Immature natural killer cell (primary cell): Measurements from ENCODE around the gene RNU2-63P. TPM values are rescaled to one million over a fixed set of nuclear protein-coding genes. Genes with fewer than 3 reads are reported as not detected.
A peak's percentile ranks its signal among the peaks of the same experiment; 100 is the strongest.
"Not testable (repeated sequence)": the region's sequence is repeated elsewhere in the genome, so short reads cannot be mapped to it uniquely, and the experiment has no call there.

Experiments
- DNase-seq, 3 donors: peaks; one replicate each; pipeline ENCODE4 v3.0.0; 2022; ENCODE audit warnings: mixed read lengths in 1 of 3
- H3K27ac Mint-ChIP-seq, 6 donors: one replicate each; pipeline ENCODE4 v1.8.0; 2020; ENCODE audit warnings: mixed read lengths in 6 of 6, mild to moderate bottlenecking in 5 of 6, inconsistent platforms in 4 of 6, moderate library complexity in 3 of 6
- H3K27me3 Mint-ChIP-seq, 3 donors: one replicate each; pipeline ENCODE4 v1.8.0; 2020 to 2021; ENCODE audit warnings: low read depth in 3 of 3, mild to moderate bottlenecking in 3 of 3, mixed read lengths in 3 of 3, moderate library complexity in 3 of 3, inconsistent platforms in 1 of 3
- H3K36me3 Mint-ChIP-seq, 3 donors: one replicate each; pipeline ENCODE4 v1.8.0; 2020; ENCODE audit warnings: mixed read lengths in 3 of 3, inconsistent platforms in 2 of 3, mild to moderate bottlenecking in 2 of 3
- H3K4me1 Mint-ChIP-seq, 2 donors: one replicate each; pipeline ENCODE4 v1.8.0; 2020; ENCODE audit warnings: inconsistent platforms in 2 of 2, mild to moderate bottlenecking in 2 of 2, mixed read lengths in 2 of 2, moderate library complexity in 1 of 2
- H3K4me3 Mint-ChIP-seq, 5 donors: one replicate each; pipeline ENCODE4 v1.8.0; 2020; ENCODE audit warnings: mild to moderate bottlenecking in 5 of 5, mixed read lengths in 5 of 5, inconsistent platforms in 3 of 5, moderate library complexity in 3 of 5
- H3K9me3 Mint-ChIP-seq, 6 donors: one replicate each; pipeline ENCODE4 v1.8.0; 2020; ENCODE audit warnings: mild to moderate bottlenecking in 6 of 6, mixed read lengths in 6 of 6, inconsistent platforms in 4 of 6, moderate library complexity in 3 of 6
- polyA plus RNA-seq, 3 donors: library from polyadenylated mRNA; unstranded; fragments of 300-500 nt; fragmentation: Illumina TruSeq; gene quantifications; one replicate each; pipeline ENCODE4 v1.2.3, GENCODE V29; 2021

RNU2-63P gene
- polyA plus RNA-seq, 3 donors from 2014 or later = 6.2 TPM; not detected in 2

GRCh38 chr2:88048541-88048940 lies 32.2 kb upstream of the RNU2-63P start:
- Mint-ChIP-seq H3K4me1 (peaks cover 24 to 56% of the 10 kb centered on the region in 2 donors), H3K27ac (peak overlapping the region in 3 of 6 donors; percentile 9 to 57 (median 16)), H3K36me3 (peaks cover 0 to 5% (median 3%) of the 10 kb centered on the region in 3 donors), H3K9me3 (no peaks in the 10 kb centered on the region), H3K4me3 (no peak overlapping the region), H3K27me3 (no peaks in the 10 kb centered on the region)
- no peak for DNase-seq

GRCh38 chr2:88045561-88045960 lies 29.2 kb upstream of the RNU2-63P start:
- not testable (repeated sequence) for H3K4me3 Mint-ChIP-seq
- peaks cover 27 to 60% of the 10 kb centered on the region in 2 donors for H3K4me1 Mint-ChIP-seq

GRCh38 chr2:88042476-88042875 lies 26.1 kb upstream of the RNU2-63P start:
- DNase-seq = no peak
- peak overlapping the region in 1 of 6 donors; percentile 1 for H3K27ac Mint-ChIP-seq
- peaks cover 0 to 3% (median 0%) of the 10 kb centered on the region in 3 donors for H3K36me3 Mint-ChIP-seq
- H3K4me3 Mint-ChIP-seq = no peak overlapping the region
- peaks cover 33 to 54% of the 10 kb centered on the region in 2 donors for H3K4me1 Mint-ChIP-seq
- no peaks in the 10 kb centered on the region for H3K9me3 Mint-ChIP-seq
- H3K27me3 Mint-ChIP-seq = no peaks in the 10 kb centered on the region

More at GRCh38 chr2:88045561-88045960, 29.2 kb upstream of the RNU2-63P start:
- not testable (repeated sequence) for H3K36me3 Mint-ChIP-seq, H3K27me3 Mint-ChIP-seq, DNase-seq, H3K9me3 Mint-ChIP-seq
- H3K27ac Mint-ChIP-seq = peak overlapping the region in 2 of 6 donors; percentile 31 to 76

- no peak for DNase-seq
- Mint-ChIP-seq H3K4me1 (peaks cover 36 to 66% of the 10 kb centered on the region in 2 donors), H3K4me3 (no peak overlapping the region), H3K9me3 (no peaks in the 10 kb centered on the region), H3K27ac (peak overlapping the region in 2 of 6 donors; percentile 1 to 15), H3K27me3 (no peaks in the 10 kb centered on the region), H3K36me3 (peaks cover 4 to 14% (median 6%) of the 10 kb centered on the region in 3 donors)
Observed at GRCh38 chr2:88038263-88039105, 22.1 kb upstream of the RNU2-63P start.

GRCh38 chr2:88036606-88037005 lies 20.3 kb upstream of the RNU2-63P start:
- no peaks in the 10 kb centered on the region for H3K27me3 Mint-ChIP-seq
- H3K27ac Mint-ChIP-seq = peak overlapping the region in 1 of 6 donors; percentile 33
- H3K36me3 Mint-ChIP-seq = peaks cover 4 to 19% (median 7%) of the 10 kb centered on the region in 3 donors
- H3K9me3 Mint-ChIP-seq = no peaks in the 10 kb centered on the region
- DNase-seq = no peak
- H3K4me1 Mint-ChIP-seq = peaks cover 28 to 55% of the 10 kb centered on the region in 2 donors
- H3K4me3 Mint-ChIP-seq = no peak overlapping the region

GRCh38 chr2:88036182-88036581 lies 19.8 kb upstream of the RNU2-63P start:
- no peaks in the 10 kb centered on the region for H3K9me3 Mint-ChIP-seq
- peaks cover 4 to 19% (median 7%) of the 10 kb centered on the region in 3 donors for H3K36me3 Mint-ChIP-seq
- no peak overlapping the region for H3K4me3 Mint-ChIP-seq
- DNase-seq = no peak
- H3K27ac Mint-ChIP-seq = peak overlapping the region in 1 of 6 donors; percentile 59
- peaks cover 28 to 51% of the 10 kb centered on the region in 2 donors for H3K4me1 Mint-ChIP-seq
- no peaks in the 10 kb centered on the region for H3K27me3 Mint-ChIP-seq

- H3K4me3 Mint-ChIP-seq = no peak overlapping the region
- H3K4me1 Mint-ChIP-seq = peaks cover 17 to 33% of the 10 kb centered on the region in 2 donors
- peaks cover 17 to 41% (median 20%) of the 10 kb centered on the region in 3 donors for H3K36me3 Mint-ChIP-seq
- no peak overlapping the region for H3K27ac Mint-ChIP-seq
- H3K9me3 Mint-ChIP-seq = no peaks in the 10 kb centered on the region
- no peak for DNase-seq
- no peaks in the 10 kb centered on the region for H3K27me3 Mint-ChIP-seq
Observed at GRCh38 chr2:88032070-88032702, 15.8 kb upstream of the RNU2-63P start.

- Mint-ChIP-seq H3K27me3 (no peaks in the 10 kb centered on the region), H3K4me1 (peaks cover 4 to 10% of the 10 kb centered on the region in 2 donors), H3K36me3 (peaks cover 13 to 38% (median 17%) of the 10 kb centered on the region in 3 donors), H3K27ac (no peak overlapping the region), H3K4me3 (no peak overlapping the region), H3K9me3 (no peaks in the 10 kb centered on the region)
- DNase-seq = no peak
Observed at GRCh38 chr2:88028931-88029330, 12.6 kb upstream of the RNU2-63P start.

- DNase-seq = no peak
- Mint-ChIP-seq H3K27me3 (no peaks in the 10 kb centered on the region), H3K9me3 (no peaks in the 10 kb centered on the region), H3K4me1 (peaks cover 4 to 10% of the 10 kb centered on the region in 2 donors), H3K4me3 (peak overlapping the region in 2 of 5 donors; percentile 3 to 22), H3K36me3 (peaks cover 13 to 34% (median 13%) of the 10 kb centered on the region in 3 donors), H3K27ac (peak overlapping the region; percentile 6 to 44 (median 26))
Observed at GRCh38 chr2:88027697-88028389, 11.5 kb upstream of the RNU2-63P start.

- H3K36me3 Mint-ChIP-seq = peaks cover 12 to 25% (median 13%) of the 10 kb centered on the region in 3 donors
- H3K4me1 Mint-ChIP-seq = peaks cover 4 to 10% of the 10 kb centered on the region in 2 donors
- no peak overlapping the region for H3K27ac Mint-ChIP-seq
- H3K4me3 Mint-ChIP-seq = no peak overlapping the region
- H3K9me3 Mint-ChIP-seq = no peaks in the 10 kb centered on the region
- DNase-seq = no peak
- H3K27me3 Mint-ChIP-seq = no peaks in the 10 kb centered on the region
Observed at GRCh38 chr2:88024509-88024908, 8.2 kb upstream of the RNU2-63P start.

GRCh38 chr2:88022669-88022921 lies 6.2 kb upstream of the RNU2-63P start:
- H3K4me1 Mint-ChIP-seq = peaks cover 3 to 5% of the 10 kb centered on the region in 2 donors
- no peak for DNase-seq
- H3K36me3 Mint-ChIP-seq = peaks cover under 1 to 9% (median under 1%) of the 10 kb centered on the region in 3 donors
- H3K27ac Mint-ChIP-seq = no peak overlapping the region
- no peak overlapping the region for H3K4me3 Mint-ChIP-seq
- no peaks in the 10 kb centered on the region for H3K27me3 Mint-ChIP-seq
- H3K9me3 Mint-ChIP-seq = no peaks in the 10 kb centered on the region

- Mint-ChIP-seq H3K4me3 (no peak overlapping the region), H3K36me3 (no peaks in the 10 kb centered on the region), H3K9me3 (no peaks in the 10 kb centered on the region), H3K4me1 (peaks cover 19 to 22% of the 10 kb centered on the region in 2 donors), H3K27me3 (peaks cover 7 to 9% (median 7%) of the 10 kb centered on the region in 3 donors), H3K27ac (no peak overlapping the region)
- no peak for DNase-seq
Observed at GRCh38 chr2:88019985-88020384, 3.6 kb upstream of the RNU2-63P start.

- Mint-ChIP-seq H3K4me3 (no peak overlapping the region), H3K27me3 (peaks cover 7 to 9% (median 7%) of the 10 kb centered on the region in 3 donors), H3K36me3 (no peaks in the 10 kb centered on the region), H3K27ac (no peak overlapping the region), H3K9me3 (no peaks in the 10 kb centered on the region), H3K4me1 (peaks cover 19 to 22% of the 10 kb centered on the region in 2 donors)
- no peak for DNase-seq
Observed at GRCh38 chr2:88018909-88019308, 2.6 kb upstream of the RNU2-63P start.
